Endometrial microvascular endothelial cells (primary cell): ENCODE data around the gene SLCO1B1. TPM values are rescaled to one million over a fixed set of nuclear protein-coding genes. Genes with fewer than 3 reads are reported as not detected.
"Not testable (repeated sequence)": the region's sequence is repeated elsewhere in the genome, so short reads cannot be mapped to it uniquely, and the experiment has no call there.

ENCODE experiments used
- in situ Hi-C: cut with HindIII; loops from 2 replicates; pipeline ENCODE4 v1.10.0; 2017; ENCODE audit warnings: low sequenced_read_pairs, low pct_unique_long_range_greater_than_20kb; ENCODE audit errors: inconsistent ontology term
- total RNA-seq: library from RNA; depleted of rRNA; stranded (reverse); fragments of >200 nt; gene quantifications from one replicate; pipeline ENCODE4 v1.2.3, GENCODE V29; 2015; ENCODE audit errors: inconsistent ontology term

Gene SLCO1B1
- not detected for total RNA-seq

GRCh38 chr12:21130998-21131397, at the start of gene SLCO1B1:
SLCO1B1 (plus strand) TSS chr12:21131194; CDS start chr12:21141575, 10,381 bp downstream.
- in situ Hi-C loops = no loop called here

GRCh38 chr12:21084753-21085152, 46.2 kb upstream of the SLCO1B1 start:
- in situ Hi-C loops = not testable (repeated sequence)

GRCh38 chr12:21111732-21112131, 19.3 kb upstream of the SLCO1B1 start:
- in situ Hi-C loops = no loop called here

GRCh38 chr12:21113266-21113665, 17.7 kb upstream of the SLCO1B1 start:
- in situ Hi-C loops = no loop called here

GRCh38 chr12:21117995-21118394, 13.0 kb upstream of the SLCO1B1 start:
- in situ Hi-C loops = no loop called here

DNA sequence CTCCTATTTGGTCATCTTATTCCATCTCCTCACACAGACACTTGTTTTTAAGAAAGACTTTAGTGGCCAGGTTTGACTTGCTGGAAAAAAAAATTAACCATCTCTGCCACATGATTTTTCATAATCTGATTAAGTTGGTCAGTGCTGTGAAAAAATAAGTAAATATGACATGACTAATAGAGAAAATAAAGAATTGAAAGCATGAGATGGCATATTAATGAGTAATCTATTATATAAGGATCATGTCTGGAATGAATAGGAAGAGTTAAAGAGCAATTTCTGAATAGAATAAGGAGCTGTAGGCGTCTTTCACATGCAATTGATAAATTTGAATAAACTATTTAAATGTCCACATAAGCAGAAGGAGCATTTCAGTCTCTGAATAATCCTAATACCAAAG, 12.2 kb upstream of the SLCO1B1 start:
- in situ Hi-C loops = no loop called here

DNA sequence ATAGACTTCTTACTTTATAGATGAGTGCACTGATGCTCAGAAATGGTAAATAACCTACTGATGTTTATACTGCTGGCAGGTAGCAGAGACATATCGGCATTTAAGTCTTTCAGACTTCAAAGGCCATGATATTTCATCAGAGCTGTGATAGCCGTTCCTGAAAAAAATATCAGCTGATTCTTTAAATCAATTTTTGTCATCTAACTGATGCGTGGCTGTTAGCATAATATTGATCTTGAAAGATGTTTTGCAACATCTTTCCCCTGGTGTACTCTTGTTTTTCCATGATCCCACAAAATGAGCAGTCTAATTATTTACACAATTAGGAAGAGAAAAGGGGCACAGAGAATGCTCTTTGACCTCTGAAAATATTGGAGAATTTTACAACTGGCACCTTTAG, 1.6 kb upstream of the SLCO1B1 start:
- in situ Hi-C loops = no loop called here

DNA sequence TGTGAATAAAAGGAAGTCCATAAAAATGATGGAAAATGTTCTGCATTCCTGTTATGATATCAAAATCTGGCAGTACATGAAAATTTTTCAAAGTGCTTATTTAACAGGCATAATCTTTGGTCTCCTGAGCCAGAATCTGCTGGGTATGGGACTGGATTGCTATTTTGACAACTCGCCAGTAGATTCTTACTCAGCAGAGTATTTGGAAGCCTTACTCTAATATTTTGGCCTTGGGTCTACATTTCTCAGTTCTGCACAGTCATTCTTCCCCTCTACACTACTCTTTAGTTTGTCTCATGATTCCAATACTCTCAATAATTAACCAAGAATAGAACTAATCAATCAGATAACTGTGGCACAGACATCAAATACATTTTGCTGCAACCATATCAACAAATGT, 1.1 kb upstream of the SLCO1B1 start:
- in situ Hi-C loops = no loop called here

GRCh38 chr12:21137318-21137999, 6.5 kb downstream of the SLCO1B1 start:
- in situ Hi-C loops = not testable (repeated sequence)

- in situ Hi-C loops = no loop called here
Measured at GRCh38 chr12:21138016-21138415, 7.0 kb downstream of the SLCO1B1 start.

DNA sequence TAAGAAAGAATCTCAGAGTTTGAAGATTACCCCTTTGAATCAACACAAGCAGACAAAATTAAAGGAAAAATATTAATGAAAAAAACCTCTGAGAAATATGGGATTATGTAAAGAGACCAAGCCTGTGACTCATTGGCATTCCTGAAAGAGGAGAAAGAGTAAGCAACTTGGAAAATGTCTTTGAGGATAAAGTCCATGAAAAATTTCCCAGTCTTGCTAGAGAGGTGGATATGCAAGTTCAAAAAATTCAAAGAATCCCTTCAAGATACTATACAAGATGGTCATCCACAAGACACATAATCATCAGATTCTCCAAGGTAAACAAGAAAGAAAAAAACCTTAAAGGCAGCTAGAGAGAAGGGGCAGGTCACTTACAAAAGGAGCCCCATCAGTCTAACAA, 13.3 kb downstream of the SLCO1B1 start:
- in situ Hi-C loops = no loop called here

DNA sequence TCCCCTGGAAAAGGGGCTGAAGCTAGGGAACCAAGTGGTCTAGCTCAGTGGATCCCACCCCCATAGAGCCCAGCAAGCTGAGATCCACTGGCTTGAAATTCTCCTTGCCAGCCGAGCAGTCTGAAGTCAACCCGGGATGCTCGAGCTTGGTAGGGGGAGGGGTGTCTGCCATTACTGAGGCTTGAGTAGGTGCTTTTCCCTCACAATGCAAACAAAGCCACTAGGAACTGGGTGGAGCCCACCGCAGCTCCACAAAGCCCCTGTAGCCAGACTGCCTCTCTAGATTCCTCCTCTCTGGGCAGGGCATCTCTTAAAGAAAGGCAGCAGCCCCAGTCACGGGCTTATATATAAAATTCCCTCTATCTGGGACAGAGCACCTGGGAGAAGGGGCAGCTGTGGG, 18.9 kb downstream of the SLCO1B1 start:
- in situ Hi-C loops = not testable (repeated sequence)

- in situ Hi-C loops = no loop called here
Measured at GRCh38 chr12:21151184-21151583, 20.2 kb downstream of the SLCO1B1 start.

GRCh38 chr12:21155522-21156351, 24.7 kb downstream of the SLCO1B1 start:
- in situ Hi-C loops = no loop called here

DNA sequence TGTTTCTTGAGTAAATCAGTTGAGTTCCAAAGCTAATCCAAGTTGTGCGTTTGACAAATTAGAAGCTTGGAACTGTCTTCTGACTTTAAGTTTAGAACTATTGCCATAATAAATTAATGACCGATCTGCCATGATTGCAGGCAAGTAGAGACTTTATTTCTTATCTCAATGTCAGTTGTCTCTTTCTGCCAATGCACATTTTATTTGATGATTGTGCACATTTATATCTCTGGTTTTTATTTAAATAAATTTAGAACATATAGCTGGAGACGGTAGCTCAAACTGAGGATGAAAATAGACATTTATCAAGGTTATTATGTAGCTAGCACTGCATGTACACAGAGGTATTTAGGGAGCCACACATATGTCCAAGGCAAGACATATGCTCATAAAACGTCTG, 34.1 kb downstream of the SLCO1B1 start:
- in situ Hi-C loops = no loop called here

GRCh38 chr12:21169878-21170472, 39.0 kb downstream of the SLCO1B1 start:
- in situ Hi-C loops = no loop called here

DNA sequence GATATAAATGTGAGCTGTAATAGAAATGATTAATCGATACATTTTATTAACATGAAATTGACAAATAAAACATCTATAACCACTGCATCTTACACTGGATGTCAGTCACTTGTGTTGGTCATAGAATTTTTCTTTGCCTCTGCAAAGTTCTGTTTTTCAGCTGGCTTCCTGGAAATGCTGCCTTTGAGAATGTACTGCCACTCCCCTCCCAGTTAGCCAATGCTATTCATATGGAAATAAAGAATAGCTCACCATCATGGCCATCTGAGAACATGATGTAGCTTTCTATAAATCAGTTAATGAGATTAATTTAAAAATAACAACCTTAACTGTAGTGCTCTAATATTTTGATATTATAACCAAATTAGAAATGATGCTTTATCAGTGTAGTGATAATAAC, 41.1 kb downstream of the SLCO1B1 start:
- in situ Hi-C loops = no loop called here

DNA sequence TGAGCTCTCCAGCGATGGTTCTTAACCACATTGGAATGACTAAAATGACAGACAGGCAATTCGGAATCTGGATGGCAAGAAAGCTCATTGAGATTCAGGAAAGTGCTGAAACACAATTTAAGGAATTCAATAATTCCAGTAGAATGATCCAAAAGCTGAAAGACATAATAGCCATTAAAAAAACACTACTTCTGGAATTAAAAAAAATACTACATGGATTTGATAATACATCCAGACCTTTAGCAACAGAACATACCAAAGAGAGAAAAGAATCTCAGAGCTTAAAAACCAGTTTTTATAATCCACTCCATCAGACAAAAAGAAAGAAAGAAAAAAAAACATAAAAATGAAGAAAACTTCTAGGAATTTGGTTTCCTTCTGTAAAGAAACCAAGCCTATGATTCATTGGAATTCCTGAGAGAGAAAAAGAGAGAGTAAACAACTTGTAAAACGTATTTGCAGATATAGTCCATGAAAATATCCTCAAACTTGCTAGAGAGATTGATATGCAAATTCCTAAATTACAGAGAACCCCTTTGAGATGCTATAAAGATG, 52.8 kb downstream of the SLCO1B1 start:
- in situ Hi-C loops = no loop called here

- in situ Hi-C loops = no loop called here
Measured at GRCh38 chr12:21190016-21190415, 59.0 kb downstream of the SLCO1B1 start.

- in situ Hi-C loops = not testable (repeated sequence)
Measured at GRCh38 chr12:21214433-21214832, 83.4 kb downstream of the SLCO1B1 start.
